Fibroblast of peridontal ligament (primary cell): ENCODE data around the gene NUFIP2.
A peak's percentile ranks its signal among the peaks of the same experiment; 100 is the strongest.
"Not testable (repeated sequence)": the region's sequence is repeated elsewhere in the genome, so short reads cannot be mapped to it uniquely, and the experiment has no call there.

Experiments used
- DNase-seq: peaks from one replicate; pipeline ENCODE4 v3.0.0-alpha.2; 2010; ENCODE audit errors: extremely low read depth

NUFIP2 gene

DNA sequence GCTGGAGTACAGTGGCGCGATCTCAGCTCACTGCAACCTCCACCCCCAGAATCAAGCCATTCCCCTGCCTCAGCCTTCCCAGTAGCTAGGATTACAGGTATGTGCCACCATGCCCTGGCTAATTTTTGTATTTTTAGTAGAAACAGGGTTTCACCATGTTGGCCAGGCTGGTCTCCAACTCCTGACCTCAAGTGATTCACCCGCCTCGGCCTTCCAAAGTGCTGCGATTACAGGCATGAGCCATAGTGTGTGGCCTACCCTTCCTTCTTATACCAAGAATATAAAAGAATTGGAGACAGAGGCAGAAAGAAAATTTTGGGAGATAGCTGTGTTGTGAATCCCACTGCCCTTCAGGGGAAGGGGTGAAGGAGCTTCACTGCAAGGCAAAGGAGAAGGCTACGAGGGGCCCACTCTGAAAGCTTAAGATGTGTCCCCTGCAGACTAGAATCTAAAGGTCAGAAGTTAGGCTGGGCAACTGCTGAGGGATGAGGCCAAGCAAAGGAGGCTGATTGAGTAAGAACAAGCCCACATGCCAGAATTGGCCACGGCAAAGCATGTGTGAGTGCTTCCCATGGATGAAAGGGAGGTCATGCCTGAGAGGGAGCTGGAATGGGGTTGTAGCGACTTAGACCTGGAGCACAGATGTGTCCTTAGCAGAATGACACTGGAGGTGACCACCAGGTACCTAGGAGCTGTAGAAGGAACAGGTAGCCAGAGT is 55.7 kb downstream of the NUFIP2 start:
- DNase-seq: peak; percentile 78

DNA sequence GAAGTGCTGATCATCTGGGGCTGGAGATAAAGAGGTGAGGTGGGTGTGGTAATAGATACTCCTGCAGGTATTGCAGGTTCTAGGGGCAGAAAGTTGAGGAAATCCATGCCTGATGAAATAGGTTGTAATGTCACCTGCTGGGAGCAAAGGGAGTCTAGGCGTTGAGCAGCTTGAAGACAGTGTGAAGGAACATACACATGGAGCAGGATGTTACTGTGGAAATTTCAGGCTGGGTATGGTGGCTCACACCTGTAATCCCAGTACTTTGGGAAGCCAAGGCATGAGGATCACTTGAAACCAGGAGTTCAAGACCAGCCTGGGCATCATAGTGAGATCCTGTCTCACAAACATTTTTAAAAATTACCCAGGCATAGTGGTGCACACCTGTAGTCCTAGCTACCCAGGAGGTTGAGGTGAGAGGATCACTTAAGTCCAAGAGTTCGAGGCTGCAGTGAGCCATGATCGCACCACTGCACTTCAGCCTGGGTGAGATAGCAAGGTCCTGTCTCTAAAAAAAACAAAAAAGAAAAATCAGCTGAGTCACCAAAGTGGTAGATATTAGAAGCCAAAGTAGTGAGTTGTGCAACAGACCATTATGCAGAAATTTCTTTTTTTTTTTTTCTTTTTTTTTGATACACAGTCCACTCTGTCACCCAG is 56.3 kb downstream of the NUFIP2 start:
- peak; percentile 88 for DNase-seq

DNA sequence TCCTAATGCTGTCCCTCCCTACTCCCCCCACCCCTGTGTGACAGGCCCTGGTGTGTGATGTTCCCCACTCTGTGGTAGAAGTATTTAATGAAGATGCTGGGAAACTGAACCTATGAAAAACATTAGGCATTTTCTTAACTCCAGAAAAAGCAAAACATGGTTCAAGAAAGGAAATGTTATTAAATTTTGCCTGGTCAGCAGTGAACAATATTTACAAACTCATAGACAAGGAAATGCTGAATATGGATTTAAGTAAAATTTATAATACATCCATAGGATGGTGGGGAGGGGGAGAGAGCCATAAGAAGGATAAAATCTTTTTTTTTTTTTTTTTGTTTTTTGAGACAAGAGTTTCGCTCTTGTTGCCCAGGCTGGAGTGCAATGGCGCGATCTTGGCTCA is 58.0 kb downstream of the NUFIP2 start:
- DNase-seq: no peak

DNA sequence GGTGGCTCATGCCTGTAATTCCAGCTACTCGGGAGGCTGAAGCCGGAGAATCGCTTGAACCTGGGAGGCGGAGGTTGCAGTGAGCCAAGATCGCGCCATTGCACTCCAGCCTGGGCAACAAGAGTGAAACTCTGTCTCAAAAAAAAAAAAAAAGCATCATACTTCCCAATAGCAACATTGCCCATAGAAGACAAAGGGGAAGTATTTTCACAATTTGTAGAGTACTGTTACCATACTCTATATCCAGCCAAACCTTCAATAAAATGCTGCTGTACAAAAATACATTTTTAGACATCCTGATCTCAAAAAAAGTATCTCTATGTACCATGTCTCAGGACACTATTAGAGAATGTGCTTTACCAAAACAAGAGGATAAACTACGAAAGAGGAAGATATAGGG is 59.0 kb downstream of the NUFIP2 start:
- not testable (repeated sequence) for DNase-seq

DNA sequence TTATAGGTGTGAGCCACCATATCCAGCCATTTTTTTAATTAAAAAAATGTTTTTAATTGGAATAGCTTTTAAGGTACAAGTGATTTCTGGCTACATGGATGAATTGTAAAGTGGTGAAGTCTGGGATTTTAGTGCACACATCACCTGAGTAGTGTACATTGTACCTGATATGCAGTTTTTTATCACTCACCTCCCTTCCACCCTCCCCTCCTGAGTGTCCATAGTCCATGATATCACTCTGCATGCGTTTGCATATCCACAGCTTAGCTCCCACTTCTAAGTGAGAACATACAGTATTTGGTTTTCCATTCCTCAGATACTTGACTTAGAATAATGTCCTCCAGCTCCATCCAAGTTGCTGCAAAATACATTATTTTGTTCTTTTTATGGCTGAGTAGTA is 60.6 kb downstream of the NUFIP2 start:
- DNase-seq: no peak

DNA sequence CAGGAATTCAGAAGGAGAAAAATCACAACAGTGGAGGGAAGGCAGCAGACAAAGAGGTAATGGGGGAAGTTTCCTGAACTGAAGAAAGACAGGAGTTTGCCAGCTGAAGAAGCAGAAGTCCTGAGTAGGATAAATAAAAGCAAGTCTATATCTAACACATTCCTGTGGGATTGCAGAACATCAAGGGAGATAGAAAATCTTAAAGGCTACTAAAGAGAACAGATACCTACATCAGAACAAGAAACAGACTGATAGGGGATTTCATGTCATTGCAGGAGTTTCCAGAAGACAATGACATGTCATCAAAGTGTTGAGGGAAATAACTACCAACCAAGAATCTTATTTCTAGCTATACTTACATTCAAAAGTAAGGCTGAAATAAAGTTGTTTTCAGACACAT is 68.6 kb downstream of the NUFIP2 start:
- DNase-seq: no peak

DNA sequence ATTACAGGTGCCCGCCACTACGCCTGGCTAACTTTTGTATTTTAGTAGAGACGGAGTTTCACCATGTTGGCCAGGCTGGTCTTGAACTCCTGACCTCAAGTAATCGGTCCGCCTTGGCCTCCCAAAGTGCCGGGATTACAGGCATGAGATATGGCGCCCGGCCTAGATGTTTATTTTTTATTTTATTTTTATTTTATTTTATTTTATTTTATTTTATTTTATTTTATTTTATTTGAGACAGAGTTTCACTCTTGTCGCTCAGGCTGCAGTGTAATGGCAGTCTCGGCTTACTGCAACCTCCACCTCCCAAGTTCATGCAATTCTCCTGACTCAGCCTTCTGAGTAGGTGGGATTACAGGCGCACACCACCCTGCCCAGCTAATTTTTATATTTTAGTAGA is 72.6 kb downstream of the NUFIP2 start:
- DNase-seq: not testable (repeated sequence)

DNA sequence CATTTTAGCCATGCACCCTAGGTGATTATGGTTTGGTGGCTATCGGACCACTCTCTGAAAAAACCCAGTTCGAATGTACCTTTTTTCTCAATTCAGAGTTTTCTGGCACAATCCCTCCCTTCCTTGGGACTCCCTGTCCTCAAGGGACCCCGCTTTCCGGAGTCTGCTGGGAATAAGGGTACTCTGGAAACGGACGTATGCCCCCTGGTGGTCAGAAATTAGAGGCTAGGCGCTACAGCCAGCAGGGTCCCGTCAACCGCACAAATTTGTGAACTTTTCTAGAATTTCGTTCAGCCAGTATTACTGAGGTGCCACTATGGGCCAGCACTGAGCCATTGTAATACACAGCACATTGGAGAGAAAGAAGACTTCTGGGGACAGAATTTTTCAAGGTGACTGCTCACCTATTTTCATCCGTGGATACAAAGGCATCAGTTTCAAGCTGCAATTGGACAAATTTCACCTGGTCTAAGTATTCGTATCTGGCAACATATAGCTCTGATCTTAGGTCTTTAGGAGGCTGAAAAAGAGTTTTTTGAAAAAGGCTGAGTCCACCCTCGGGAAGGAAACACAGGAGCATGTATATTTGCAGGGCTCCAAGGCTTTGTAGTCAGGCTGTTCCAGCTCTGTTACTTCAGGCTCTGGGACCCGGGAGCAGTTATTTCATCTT is 74.4 kb downstream of the NUFIP2 start:
- peak; percentile 89 for DNase-seq

DNA sequence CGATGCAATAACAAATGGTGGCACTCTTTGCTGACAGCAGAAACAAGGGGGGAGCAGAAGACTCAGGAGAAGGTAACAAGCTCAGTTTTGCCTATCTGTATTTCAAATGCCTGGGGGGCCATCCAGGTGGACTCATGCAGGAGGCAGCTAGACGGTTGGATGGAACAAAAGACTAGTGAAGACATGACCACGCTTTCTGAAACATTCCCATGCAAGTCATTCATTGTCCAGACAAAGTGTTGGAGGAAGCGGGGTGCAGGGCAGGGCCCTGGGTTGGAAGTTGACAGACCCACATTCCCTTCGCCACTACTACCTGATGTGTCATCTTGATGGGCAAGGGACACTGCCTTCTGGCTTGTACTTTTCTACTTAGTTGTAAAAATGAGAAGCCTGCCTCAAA is 77.1 kb downstream of the NUFIP2 start:
- DNase-seq: no peak

DNA sequence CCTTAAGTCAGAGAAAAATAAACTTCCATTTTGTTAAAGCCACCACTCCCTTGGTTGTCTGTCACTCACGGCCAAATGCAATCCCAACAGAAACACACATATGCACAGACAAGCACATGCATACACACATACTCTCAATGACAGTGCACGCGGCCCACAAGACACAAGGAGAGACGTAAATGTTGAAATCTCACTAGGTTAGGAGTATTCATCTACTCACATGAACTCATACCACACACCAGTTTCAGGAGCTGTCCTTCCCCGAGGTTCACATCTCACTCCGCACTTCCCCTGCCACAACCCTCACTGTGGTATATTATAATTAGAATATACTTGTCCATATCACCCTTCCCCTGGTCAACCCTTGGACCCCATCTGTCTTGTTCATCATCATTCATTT is 77.8 kb downstream of the NUFIP2 start:
- DNase-seq: no peak

DNA sequence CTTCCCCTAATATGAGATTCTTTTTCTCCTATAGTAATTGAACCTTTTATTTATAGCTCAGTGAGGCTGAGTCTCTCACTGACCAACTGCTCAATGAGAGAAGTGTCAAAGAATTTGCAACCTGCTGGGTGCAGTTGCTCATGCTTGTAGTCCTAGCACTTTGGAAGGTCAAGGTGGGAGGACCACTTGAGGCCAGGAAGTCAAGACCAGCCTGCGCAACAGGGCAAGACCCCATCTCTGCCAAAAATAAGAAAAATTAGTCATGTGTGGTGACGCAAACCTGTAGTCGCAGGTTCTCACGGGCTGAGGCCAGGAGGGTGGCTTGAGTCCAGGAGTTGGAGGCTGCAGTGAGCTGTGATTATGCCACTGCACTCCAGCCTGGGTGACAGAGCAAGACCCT is 78.2 kb downstream of the NUFIP2 start:
- DNase-seq: no peak

DNA sequence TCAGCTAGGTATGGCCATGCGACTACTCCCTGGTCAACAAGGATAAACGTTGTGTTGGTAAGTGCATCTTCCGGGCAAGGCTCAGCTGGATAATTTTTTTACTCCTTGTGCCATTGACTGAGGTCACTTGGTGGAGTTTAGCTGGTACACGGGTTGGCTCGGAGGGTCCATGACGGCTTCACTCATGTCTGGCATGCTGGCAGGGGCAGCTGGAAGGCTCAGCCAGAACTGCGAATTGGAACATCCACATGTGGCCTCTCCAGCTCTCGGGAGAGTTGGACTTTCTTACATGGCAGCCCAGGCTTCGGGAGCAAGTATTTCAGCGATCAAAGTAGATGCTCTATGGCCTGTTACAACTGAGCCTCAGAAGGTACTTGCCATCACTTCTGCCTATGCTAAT is 78.8 kb downstream of the NUFIP2 start:
- DNase-seq: no peak

DNA sequence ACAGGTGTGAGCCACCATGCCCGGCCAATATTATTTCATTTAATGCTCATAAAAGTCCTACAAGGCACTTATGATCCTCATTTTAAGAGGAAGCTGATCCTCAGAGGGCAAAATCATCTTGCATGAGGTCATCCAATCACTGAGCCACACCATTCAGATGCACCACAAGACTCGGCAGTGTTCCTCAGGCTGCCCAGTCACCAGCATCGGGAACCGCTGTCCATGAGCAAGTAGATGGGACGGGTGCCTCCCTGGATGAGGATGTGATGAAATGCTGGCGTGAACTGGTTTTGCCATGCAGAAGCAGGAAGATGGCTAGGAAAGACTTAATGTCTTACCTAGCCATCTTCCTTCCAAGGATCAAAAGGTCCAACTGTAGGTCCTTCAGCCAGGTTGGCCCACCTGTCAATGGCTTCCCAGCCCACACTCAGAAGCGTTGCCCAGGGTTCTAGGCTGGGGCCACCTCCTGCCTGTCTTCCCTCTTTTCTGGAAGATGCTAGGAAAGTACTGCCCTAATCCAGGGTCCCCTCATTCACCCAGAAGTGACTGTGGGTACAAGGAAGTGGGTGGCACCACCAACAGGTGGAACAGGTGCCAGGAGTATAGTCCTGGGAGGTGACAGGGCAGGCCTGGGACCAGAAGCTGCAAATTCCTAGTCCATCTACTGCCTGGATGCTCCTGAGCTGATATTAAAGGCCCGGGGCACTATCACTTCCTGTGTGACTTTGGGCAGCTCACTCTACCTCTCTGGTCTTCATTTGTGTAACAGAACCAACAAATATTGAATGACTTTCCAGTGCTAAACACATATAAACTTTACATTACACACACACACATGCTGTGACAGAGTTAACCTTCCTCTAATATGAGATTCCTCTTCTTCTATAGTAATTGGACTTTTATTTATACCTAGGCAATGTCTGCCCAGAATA is 79.5 kb downstream of the NUFIP2 start:
- DNase-seq: no peak

DNA sequence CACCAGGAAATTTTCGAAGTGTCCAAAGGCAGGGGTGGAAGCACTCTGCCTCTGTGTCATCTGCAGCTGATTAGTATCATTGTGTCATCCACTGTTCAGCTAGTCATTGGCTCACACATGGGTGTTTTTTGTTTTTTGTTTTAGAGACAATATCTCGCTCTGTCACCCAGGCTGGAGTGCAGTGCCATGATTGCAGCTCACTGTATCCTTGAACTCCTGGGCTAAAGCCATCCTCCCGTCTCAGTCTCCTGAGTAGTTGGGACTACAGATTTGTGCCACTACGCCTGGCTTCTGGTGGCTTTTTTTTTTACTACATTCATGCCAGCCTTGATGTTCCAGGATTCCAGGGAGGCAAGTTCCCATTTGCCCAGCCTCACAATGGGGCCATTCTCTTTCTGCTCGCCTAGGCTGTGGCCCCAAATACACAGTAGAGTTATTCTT is 81.2 kb downstream of the NUFIP2 start:
- DNase-seq: peak; percentile 43

DNA sequence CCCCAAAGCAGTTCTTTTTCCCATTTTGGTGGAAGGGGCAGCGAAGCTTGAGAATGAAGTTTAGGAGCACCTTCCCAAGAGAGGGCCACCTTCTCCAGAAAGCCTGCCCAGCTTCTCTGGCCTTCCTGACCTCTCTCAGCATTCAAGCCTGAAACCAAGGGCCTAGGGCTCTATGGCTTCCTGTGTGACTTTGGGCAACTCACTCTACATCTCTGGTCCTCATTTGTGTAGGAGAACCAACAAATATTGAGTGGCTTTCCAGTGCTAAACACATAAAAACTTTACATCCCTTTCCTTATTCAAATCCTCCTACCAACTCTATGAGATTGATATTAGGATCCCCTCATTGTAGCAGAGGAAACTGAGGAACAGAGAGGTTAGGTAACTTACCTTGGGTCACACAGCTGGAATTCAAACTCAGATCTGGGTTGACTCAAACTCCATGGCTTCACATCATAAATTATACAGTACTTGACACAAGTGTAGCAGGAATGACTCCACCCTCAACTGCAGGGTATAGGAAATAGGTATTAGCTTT is 81.8 kb downstream of the NUFIP2 start:
- DNase-seq: no peak

DNA sequence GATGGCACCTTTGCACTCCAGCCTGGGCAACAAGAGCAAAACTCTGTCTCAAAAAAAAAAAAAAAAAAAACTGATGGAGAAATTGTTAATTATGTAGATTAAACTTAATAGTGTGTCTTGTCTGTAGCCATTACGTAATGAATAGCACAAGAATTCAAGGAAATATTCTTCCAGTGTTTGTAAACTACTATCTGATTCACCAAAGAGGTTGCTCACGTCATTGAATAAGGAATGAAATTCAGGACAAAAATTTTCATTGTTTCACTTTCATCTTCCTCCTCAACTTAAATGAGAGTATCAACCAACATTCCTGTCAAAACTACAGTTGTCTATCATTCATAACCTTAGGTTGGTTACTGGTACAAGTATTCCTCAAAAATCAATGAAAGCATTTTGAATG is 83.1 kb downstream of the NUFIP2 start:
- DNase-seq: peak; percentile 53

DNA sequence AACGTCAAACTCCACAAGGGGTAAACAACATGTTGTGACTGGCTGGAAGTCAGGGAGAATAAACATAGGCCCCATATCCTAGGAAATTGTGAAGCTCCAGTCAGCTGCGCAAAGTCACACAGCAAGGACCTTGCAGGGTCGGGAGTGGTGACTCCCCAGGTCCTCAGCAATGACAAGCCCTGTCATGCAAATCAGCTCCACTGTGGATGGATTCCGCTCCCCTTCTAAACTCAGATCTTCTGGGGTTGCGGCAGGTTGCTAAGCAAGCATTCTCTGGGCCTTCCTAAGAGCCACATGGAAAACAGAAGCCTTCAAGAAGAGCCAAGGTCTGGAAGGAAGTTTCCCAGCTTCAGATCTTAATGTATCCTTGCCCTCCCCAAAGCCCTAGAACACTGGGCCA is 84.9 kb downstream of the NUFIP2 start:
- no peak for DNase-seq

DNA sequence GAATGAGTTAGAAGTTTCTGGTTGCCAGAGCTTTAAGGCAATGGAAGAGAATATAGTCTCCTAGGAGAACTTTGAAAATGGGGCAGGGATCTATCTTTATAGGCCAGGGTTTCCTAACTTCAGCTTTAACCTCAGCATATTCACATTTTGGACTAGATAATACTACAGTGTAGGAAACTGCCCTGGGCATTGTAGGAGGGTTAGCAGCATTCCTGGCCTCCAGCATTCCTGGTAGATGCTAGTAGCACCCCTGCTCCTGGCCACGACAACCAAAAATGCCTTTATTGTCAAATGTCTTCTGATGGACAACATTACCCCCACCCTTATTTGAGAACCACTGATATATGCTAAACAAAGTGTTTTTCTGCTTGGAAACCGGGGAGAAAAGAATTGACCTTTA is 86.0 kb downstream of the NUFIP2 start:
- no peak for DNase-seq
